Neural crest cell (in vitro differentiated cells): Measurements from ENCODE around the gene IP6K2. TPM values are rescaled to one million over a fixed set of nuclear protein-coding genes. Genes with fewer than 3 reads are reported as not detected.

Source experiments
- DNase-seq: peaks from one replicate; pipeline ENCODE4 v3.0.0; 2021; ENCODE audit warnings: low read depth, mixed read lengths, low spot score
- H3K27ac Mint-ChIP-seq: one replicate; pipeline ENCODE4 v1.8.0; 2021; ENCODE audit warnings: mild to moderate bottlenecking, mixed read lengths; ENCODE audit not compliant: unreplicated experiment
- H3K27me3 Mint-ChIP-seq: 2 replicates; pipeline ENCODE4 v1.8.0; 2021; ENCODE audit warnings: low read depth, mild to moderate bottlenecking, mixed read lengths
- H3K36me3 Mint-ChIP-seq: 2 replicates; pipeline ENCODE4 v1.8.0; 2021; ENCODE audit warnings: low read depth, mild to moderate bottlenecking, mixed read lengths
- H3K4me1 Mint-ChIP-seq: 2 replicates; pipeline ENCODE4 v1.8.0; 2021; ENCODE audit warnings: mixed read lengths
- H3K4me3 Mint-ChIP-seq: one replicate; pipeline ENCODE4 v1.8.0; 2021; ENCODE audit warnings: mild to moderate bottlenecking, mixed read lengths
- H3K9me3 Mint-ChIP-seq: 2 replicates; pipeline ENCODE4 v1.8.0; 2021; ENCODE audit warnings: mixed read lengths
- CTCF ChIP-seq: fragments of 200-600 bp; sonication (generic); conservative IDR thresholded peaks from 2 replicates; pipeline ENCODE4 v1.5.0; 2021; ENCODE audit warnings: antibody characterized with exemption, mild to moderate bottlenecking
- total RNA-seq: library from RNA; stranded (reverse); gene quantifications from 2 replicates; pipeline ENCODE4 v1.2.1, GENCODE V29; 2021

The IP6K2 gene
- total RNA-seq, 1 donor from 2014 or later, result 139 TPM

GRCh38 chr3:48690846-48691458, 26.1 kb downstream of the IP6K2 start:
- peaks cover 19% of the 10 kb centered on the region for H3K4me1 Mint-ChIP-seq
- no peak overlapping the region for H3K27ac Mint-ChIP-seq
- DNase-seq, result no peak
- H3K27me3 Mint-ChIP-seq, result no peaks in the 10 kb centered on the region
- H3K4me3 Mint-ChIP-seq, result peak overlapping the region; percentile 11
- no peak for TF ChIP-seq CTCF
- no peaks in the 10 kb centered on the region for H3K9me3 Mint-ChIP-seq
- H3K36me3 Mint-ChIP-seq, result peaks cover 18% of the 10 kb centered on the region

GRCh38 chr3:48689384-48689783, 27.6 kb downstream of the IP6K2 start:
- H3K27ac Mint-ChIP-seq, result no peak overlapping the region
- H3K4me1 Mint-ChIP-seq, result peaks cover 19% of the 10 kb centered on the region
- no peaks in the 10 kb centered on the region for H3K9me3 Mint-ChIP-seq
- no peaks in the 10 kb centered on the region for H3K27me3 Mint-ChIP-seq
- DNase-seq, result no peak
- TF ChIP-seq CTCF, result no peak
- no peak overlapping the region for H3K4me3 Mint-ChIP-seq
- peaks cover 11% of the 10 kb centered on the region for H3K36me3 Mint-ChIP-seq

GRCh38 chr3:48688737-48689075, 28.3 kb downstream of the IP6K2 start:
- TF ChIP-seq CTCF, result no peak
- Mint-ChIP-seq H3K27ac (no peak overlapping the region), H3K9me3 (no peaks in the 10 kb centered on the region), H3K4me3 (no peak overlapping the region), H3K36me3 (peaks cover 11% of the 10 kb centered on the region), H3K4me1 (peaks cover 24% of the 10 kb centered on the region), H3K27me3 (no peaks in the 10 kb centered on the region)
- DNase-seq, result no peak

- Mint-ChIP-seq H3K36me3 (peaks cover 10% of the 10 kb centered on the region), H3K4me3 (peak overlapping the region; percentile 67), H3K27ac (no peak overlapping the region), H3K27me3 (no peaks in the 10 kb centered on the region), H3K4me1 (peaks cover 30% of the 10 kb centered on the region), H3K9me3 (no peaks in the 10 kb centered on the region)
- no peak for DNase-seq
- TF ChIP-seq CTCF, result no peak
These were observed 28.8 kb downstream of the IP6K2 start for GRCh38 chr3:48688032-48688736.

- Mint-ChIP-seq H3K36me3 (peaks cover 7% of the 10 kb centered on the region), H3K27ac (no peak overlapping the region), H3K27me3 (no peaks in the 10 kb centered on the region), H3K4me1 (peaks cover 30% of the 10 kb centered on the region), H3K4me3 (peak overlapping the region; percentile 57), H3K9me3 (no peaks in the 10 kb centered on the region)
- TF ChIP-seq CTCF, result no peak
- no peak for DNase-seq
These were observed 29.8 kb downstream of the IP6K2 start for GRCh38 chr3:48687220-48687678.
